ENCODE results near the gene MDM2. TPM values are rescaled to one million over a fixed set of nuclear protein-coding genes. Genes with fewer than 3 reads are reported as not detected.

The MDM2 gene
- total and polyA plus RNA-seq, 2 of the 13 experiments (the other 11 are each of a cell fraction or from before 2014, with no cell fraction given): 29.3 to 314 TPM

- ATAC-seq (peak; percentile 20; the same call in 2 of the 3 replicates), DNase-seq (ENCODE audit: low spot score) (no peak), FAIRE-seq (no peak)
- CTCF ChIA-PET (ENCODE audit: low intra/inter-chr PET ratio, low total read pairs): interaction anchor here (2.4 kb wide), 1 partner anchor 207 kb away, joined by 15 read pairs; no protein-coding TSS in a partner anchor
- Histone ChIP-seq H3K4me2 (ENCODE audit: low read depth, low read length) (no peak overlapping the region), H2AFZ (ENCODE audit: low read length) (no peak overlapping the region), H3K36me3 (replicated peaks in 1 of 2; ENCODE audit: control insufficient read depth in 1 of 2, insufficient read depth in 2 of 2, low read length in 2 of 2) (no peaks in the 10 kb centered on the region), H3K9ac (ENCODE audit: insufficient read depth, low read depth, low read length) (no peak overlapping the region), H4K20me1 (ENCODE audit: insufficient read depth, low read length) (no peaks in the 10 kb centered on the region), H3K79me2 (ENCODE audit: insufficient read depth, low read length) (no peaks in the 10 kb centered on the region), H3K27me3 (ENCODE audit: control insufficient read depth in 1 of 2, insufficient read depth in 2 of 2, low read length in 2 of 2) (peaks cover 0 to 2% of the 10 kb centered on the region in 2 experiments; a peak in 1 of 5 replicates), H3K4me1 (ENCODE audit: insufficient read depth, low read length) (no peaks in the 10 kb centered on the region), H3K9me3 (ENCODE audit: low read length) (no peaks in the 10 kb centered on the region), H3K4me3 (replicated peaks in 1 of 3; ENCODE audit: insufficient read depth in 1 of 3, low read depth in 2 of 3, low read length in 3 of 3) (no peak overlapping the region), H3K27ac (ENCODE audit: extremely low read length, insufficient read depth, low read length) (no peak overlapping the region)
- WGBS (ENCODE audit: low lambda C conversion rate): 34% methylated on average over 6 of the region's 7 CpGs
- in situ Hi-C loops (cut with HindIII; ENCODE audit: extremely low pct_ligation_motif_present, low pct_unique_long_range_greater_than_20kb): no loop called here
- intact Hi-C loops (cut with micrococcal nuclease; ENCODE audit: unreplicated experiment): loop anchor here (5.0 kb wide), 1 partner anchor 294 kb away; no protein-coding TSS in a partner anchor
- POLR2A ChIA-PET: no interaction called here
- no TSS peak for BruUV-seq (replicated peaks)
- TF ChIP-seq NR2C2 (CRISPR knock-in tag; IDR thresholded peaks at IDR 0.05; ENCODE audit: borderline replicate concordance): no peak
- TF ChIP-seq ZNF788 (CRISPR knock-in tag; IDR thresholded peaks at IDR 0.05; ENCODE audit: borderline replicate concordance): no peak
- TF ChIP-seq ZNF766 (CRISPR knock-in tag; IDR thresholded peaks at IDR 0.05; ENCODE audit: borderline replicate concordance): no peak
- TF ChIP-seq ZNF44 (CRISPR knock-in tag; IDR thresholded peaks at IDR 0.05): no peak
- TF ChIP-seq ZNF879 (CRISPR knock-in tag; IDR thresholded peaks at IDR 0.05): no peak
- TF ChIP-seq ZNF780A (CRISPR knock-in tag; IDR thresholded peaks at IDR 0.05): no peak
- TF ChIP-seq ELF4 (CRISPR knock-in tag; IDR thresholded peaks at IDR 0.05; ENCODE audit: borderline replicate concordance): no peak
- no peak for TF ChIP-seq ZNF318 (CRISPR knock-in tag; IDR thresholded peaks at IDR 0.05)
- TF ChIP-seq GTF2F1 (IDR thresholded peaks at IDR 0.05; ENCODE audit: low read length): no peak
- no peak for TF ChIP-seq ZNF563 (CRISPR knock-in tag; IDR thresholded peaks at IDR 0.05)
- no peak for TF ChIP-seq ZHX1 (CRISPR knock-in tag; IDR thresholded peaks at IDR 0.05; ENCODE audit: low read depth)
- TF ChIP-seq ZNF496 (CRISPR knock-in tag; IDR thresholded peaks at IDR 0.05; ENCODE audit: insufficient replicate concordance): no peak
- TF ChIP-seq ZNF10 (CRISPR knock-in tag; IDR thresholded peaks at IDR 0.05; ENCODE audit: borderline replicate concordance, low read depth): no peak
Measured at GRCh38 chr12:68863109-68863770, 55.3 kb downstream of the MDM2 start.

Measured in HepG2 (cell line).